Measurements from ENCODE around the gene LETMD1.

LETMD1 gene, protein sequence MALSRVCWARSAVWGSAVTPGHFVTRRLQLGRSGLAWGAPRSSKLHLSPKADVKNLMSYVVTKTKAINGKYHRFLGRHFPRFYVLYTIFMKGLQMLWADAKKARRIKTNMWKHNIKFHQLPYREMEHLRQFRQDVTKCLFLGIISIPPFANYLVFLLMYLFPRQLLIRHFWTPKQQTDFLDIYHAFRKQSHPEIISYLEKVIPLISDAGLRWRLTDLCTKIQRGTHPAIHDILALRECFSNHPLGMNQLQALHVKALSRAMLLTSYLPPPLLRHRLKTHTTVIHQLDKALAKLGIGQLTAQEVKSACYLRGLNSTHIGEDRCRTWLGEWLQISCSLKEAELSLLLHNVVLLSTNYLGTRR

DNA sequence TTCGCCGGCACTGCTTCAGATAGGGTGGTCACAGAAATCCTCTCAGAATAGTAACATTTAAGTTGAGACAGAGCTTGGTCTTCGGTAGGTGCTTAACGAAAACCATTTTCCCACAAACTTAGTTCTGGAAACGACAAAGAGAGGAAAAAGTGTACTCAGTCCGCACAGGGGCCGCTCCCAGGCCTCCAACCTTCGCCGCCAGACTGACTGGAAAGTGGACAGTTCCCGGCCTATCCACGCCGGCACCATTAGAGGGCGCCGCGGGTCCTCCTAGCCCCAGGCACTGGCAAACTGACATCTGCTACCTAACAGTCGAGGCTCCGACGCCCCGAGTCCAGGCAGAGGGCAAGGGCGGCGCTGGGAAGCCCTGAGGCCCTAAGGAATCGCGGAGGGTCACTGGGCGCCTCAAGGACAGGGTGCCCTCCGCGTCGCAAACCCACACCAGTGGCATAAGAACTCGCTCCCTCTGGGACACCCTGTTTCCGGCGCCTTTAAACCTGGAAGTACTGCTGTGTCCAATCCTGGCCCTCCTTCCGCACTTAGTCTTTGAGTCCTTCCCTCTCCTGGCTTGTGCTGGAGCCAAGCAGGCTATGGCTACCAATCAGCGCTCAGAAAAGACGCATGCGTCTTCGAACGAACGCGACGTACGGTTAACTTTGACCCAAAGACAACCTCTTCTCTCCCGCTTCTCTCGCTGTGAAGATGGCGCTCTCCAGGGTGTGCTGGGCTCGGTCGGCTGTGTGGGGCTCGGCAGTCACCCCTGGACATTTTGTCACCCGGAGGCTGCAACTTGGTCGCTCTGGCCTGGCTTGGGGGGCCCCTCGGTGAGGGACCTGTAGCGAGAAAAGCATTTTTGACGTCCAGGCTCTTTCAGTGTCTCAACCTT is at the start of gene LETMD1:
Gene LETMD1, plus strand, starts transcription at position 673 of the 886 bp plus-strand sequence. Its CDS starts 30 bp downstream, at position 703.
- H3K27me3 ChIP-seq (ENCODE audit: control insufficient read depth in 1 of 2, insufficient read depth in 2 of 2, low read length in 2 of 2), result no peaks in the 10 kb centered on the region
- peak within 1 kb of the TSS; percentile 95 for H3K27ac ChIP-seq (ENCODE audit: low read depth, low read length)
- H3K4me1 ChIP-seq (ENCODE audit: control insufficient read depth in 1 of 2, insufficient read depth in 2 of 2, low read length in 2 of 2), result peaks cover 15 to 23% of the 10 kb centered on the region in 2 donors
- H3K36me3 ChIP-seq (ENCODE audit: control insufficient read depth in 1 of 2, insufficient read depth in 2 of 2, low read length in 2 of 2), result peaks cover 5 to 10% of the 10 kb centered on the region in 2 donors
- peak within 1 kb of the TSS; percentile 85 to 92 for H3K4me3 ChIP-seq (ENCODE audit: low read depth in 1 of 2, low read length in 2 of 2)
- H3K9ac ChIP-seq (ENCODE audit: low read depth in 1 of 2, low read length in 2 of 2), result peak within 1 kb of the TSS; percentile 84 to 95
- no peaks in the 10 kb centered on the region for H3K9me3 ChIP-seq (ENCODE audit: control insufficient read depth in 1 of 2, low read length in 2 of 2)

DNA sequence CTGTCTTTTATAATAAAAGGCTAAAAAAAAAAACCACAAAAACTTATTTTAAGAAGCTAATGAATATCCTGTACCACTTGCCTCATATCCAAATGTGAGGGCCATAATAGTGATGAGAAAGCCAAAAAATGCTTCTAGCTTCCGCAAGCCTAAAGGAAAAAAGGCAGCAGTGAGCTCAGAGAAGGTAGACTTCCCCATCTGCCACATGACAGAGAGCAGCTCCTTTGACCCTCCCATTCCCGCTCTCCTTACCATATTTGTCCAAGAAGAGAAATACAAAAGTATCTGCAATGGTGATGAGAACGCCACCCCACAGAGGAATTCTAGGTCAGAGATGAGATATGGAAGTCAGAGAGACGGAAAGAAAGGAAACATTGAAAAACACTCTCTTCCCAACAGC is 49.0 kb upstream of the LETMD1 start:
- H3K9ac ChIP-seq (ENCODE audit: low read depth in 1 of 2, low read length in 2 of 2), result no peak overlapping the region
- H3K27me3 ChIP-seq (ENCODE audit: control insufficient read depth in 1 of 2, insufficient read depth in 2 of 2, low read length in 2 of 2), result no peaks in the 10 kb centered on the region
- peaks cover 35 to 61% of the 10 kb centered on the region in 2 donors for H3K36me3 ChIP-seq (ENCODE audit: control insufficient read depth in 1 of 2, insufficient read depth in 2 of 2, low read length in 2 of 2)
- H3K9me3 ChIP-seq (ENCODE audit: control insufficient read depth in 1 of 2, low read length in 2 of 2), result no peaks in the 10 kb centered on the region
- no peak overlapping the region for H3K4me3 ChIP-seq (ENCODE audit: low read depth in 1 of 2, low read length in 2 of 2)
- no peak overlapping the region for H3K27ac ChIP-seq (ENCODE audit: low read depth, low read length)
- no peaks in the 10 kb centered on the region for H3K4me1 ChIP-seq (ENCODE audit: control insufficient read depth in 1 of 2, insufficient read depth in 2 of 2, low read length in 2 of 2)

GRCh38 chr12:51000245-51000644 is 47.9 kb upstream of the LETMD1 start:
- Histone ChIP-seq H3K27me3 (ENCODE audit: control insufficient read depth in 1 of 2, insufficient read depth in 2 of 2, low read length in 2 of 2) (no peaks in the 10 kb centered on the region), H3K4me1 (ENCODE audit: control insufficient read depth in 1 of 2, insufficient read depth in 2 of 2, low read length in 2 of 2) (no peaks in the 10 kb centered on the region), H3K36me3 (ENCODE audit: control insufficient read depth in 1 of 2, insufficient read depth in 2 of 2, low read length in 2 of 2) (peaks cover 37 to 62% of the 10 kb centered on the region in 2 donors), H3K27ac (ENCODE audit: low read depth, low read length) (no peak overlapping the region), H3K9ac (ENCODE audit: low read depth in 1 of 2, low read length in 2 of 2) (no peak overlapping the region), H3K4me3 (ENCODE audit: low read depth in 1 of 2, low read length in 2 of 2) (no peak overlapping the region), H3K9me3 (ENCODE audit: control insufficient read depth in 1 of 2, low read length in 2 of 2) (no peaks in the 10 kb centered on the region)

DNA sequence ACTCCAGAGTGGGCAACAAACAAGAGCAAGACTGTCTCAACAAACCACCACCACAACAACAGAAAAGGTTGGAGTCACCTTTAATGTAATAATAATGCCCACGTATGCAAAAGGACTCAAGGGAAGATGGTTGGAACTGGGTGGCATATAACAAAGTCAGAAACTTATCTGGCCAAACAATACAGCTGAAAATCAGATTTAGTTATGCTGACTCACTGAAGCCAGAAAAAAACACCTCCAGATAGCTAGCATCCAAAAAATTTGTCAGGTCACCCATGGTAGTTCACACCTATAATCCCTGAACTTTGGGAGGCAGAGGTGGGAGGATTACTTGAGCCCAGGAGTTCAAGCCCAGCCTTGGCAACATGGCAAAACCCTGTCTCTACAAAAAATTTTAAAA is 46.3 kb upstream of the LETMD1 start:
- no peak overlapping the region for H3K9ac ChIP-seq (ENCODE audit: low read depth in 1 of 2, low read length in 2 of 2)
- no peaks in the 10 kb centered on the region for H3K9me3 ChIP-seq (ENCODE audit: control insufficient read depth in 1 of 2, low read length in 2 of 2)
- H3K4me3 ChIP-seq (ENCODE audit: low read depth in 1 of 2, low read length in 2 of 2), result no peak overlapping the region
- no peaks in the 10 kb centered on the region for H3K27me3 ChIP-seq (ENCODE audit: control insufficient read depth in 1 of 2, insufficient read depth in 2 of 2, low read length in 2 of 2)
- H3K27ac ChIP-seq (ENCODE audit: low read depth, low read length), result no peak overlapping the region
- H3K36me3 ChIP-seq (ENCODE audit: control insufficient read depth in 1 of 2, insufficient read depth in 2 of 2, low read length in 2 of 2), result peaks cover 27 to 52% of the 10 kb centered on the region in 2 donors
- no peaks in the 10 kb centered on the region for H3K4me1 ChIP-seq (ENCODE audit: control insufficient read depth in 1 of 2, insufficient read depth in 2 of 2, low read length in 2 of 2)

DNA sequence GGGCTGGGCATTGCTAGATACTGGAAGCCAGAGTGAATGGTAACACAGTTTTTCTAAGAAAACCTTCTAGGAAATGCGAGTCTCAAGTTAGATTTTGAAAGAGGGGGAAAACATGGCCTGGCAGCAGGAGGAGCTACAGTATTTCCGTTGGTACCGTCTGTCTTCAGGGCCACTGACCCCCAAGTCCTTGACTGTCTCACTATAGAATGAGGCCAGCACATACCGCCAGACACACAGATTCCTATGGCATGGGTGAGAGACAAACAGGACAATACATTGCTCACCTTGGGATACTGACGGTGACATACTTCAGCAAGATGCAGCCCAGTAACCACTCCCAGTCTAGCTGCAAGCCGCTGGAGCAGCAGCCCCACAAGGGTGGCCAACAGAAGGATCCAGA is 43.6 kb upstream of the LETMD1 start:
- peaks cover 16 to 46% of the 10 kb centered on the region in 2 donors for H3K36me3 ChIP-seq (ENCODE audit: control insufficient read depth in 1 of 2, insufficient read depth in 2 of 2, low read length in 2 of 2)
- H3K4me3 ChIP-seq (ENCODE audit: low read depth in 1 of 2, low read length in 2 of 2), result no peak overlapping the region
- no peaks in the 10 kb centered on the region for H3K27me3 ChIP-seq (ENCODE audit: control insufficient read depth in 1 of 2, insufficient read depth in 2 of 2, low read length in 2 of 2)
- no peak overlapping the region for H3K27ac ChIP-seq (ENCODE audit: low read depth, low read length)
- peaks cover 6 to 7% of the 10 kb centered on the region in 2 donors for H3K4me1 ChIP-seq (ENCODE audit: control insufficient read depth in 1 of 2, insufficient read depth in 2 of 2, low read length in 2 of 2)
- H3K9me3 ChIP-seq (ENCODE audit: control insufficient read depth in 1 of 2, low read length in 2 of 2), result no peaks in the 10 kb centered on the region
- H3K9ac ChIP-seq (ENCODE audit: low read depth in 1 of 2, low read length in 2 of 2), result no peak overlapping the region

- no peak overlapping the region for H3K27ac ChIP-seq (ENCODE audit: low read depth, low read length)
These were observed 43.1 kb upstream of the LETMD1 start for GRCh38 chr12:51005030-51005429.

DNA sequence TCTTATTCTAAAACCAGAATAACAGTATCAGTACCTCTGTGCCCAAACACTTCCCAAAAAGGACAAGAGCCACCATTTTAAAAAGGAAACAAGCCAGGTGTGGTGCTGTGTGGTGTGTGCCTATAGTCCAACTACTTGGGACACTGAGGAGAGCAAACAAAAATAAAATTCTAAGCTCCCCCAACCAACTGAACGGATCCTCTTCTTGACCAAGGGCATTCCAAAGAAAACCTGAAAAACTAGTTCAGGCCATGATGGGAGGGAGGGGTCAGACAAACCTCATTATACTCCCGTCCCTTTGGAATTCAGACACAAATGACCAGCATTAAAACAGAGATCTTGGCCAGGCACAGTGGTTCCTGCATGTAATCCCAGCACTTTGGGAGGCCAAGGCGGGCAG is 42.5 kb upstream of the LETMD1 start:
- no peaks in the 10 kb centered on the region for H3K27me3 ChIP-seq (ENCODE audit: control insufficient read depth in 1 of 2, insufficient read depth in 2 of 2, low read length in 2 of 2)
- H3K4me3 ChIP-seq (ENCODE audit: low read depth in 1 of 2, low read length in 2 of 2), result no peak overlapping the region
- H3K4me1 ChIP-seq (ENCODE audit: control insufficient read depth in 1 of 2, insufficient read depth in 2 of 2, low read length in 2 of 2), result peaks cover 8 to 9% of the 10 kb centered on the region in 2 donors
- H3K9me3 ChIP-seq (ENCODE audit: control insufficient read depth in 1 of 2, low read length in 2 of 2), result no peaks in the 10 kb centered on the region
- peaks cover 12 to 36% of the 10 kb centered on the region in 2 donors for H3K36me3 ChIP-seq (ENCODE audit: control insufficient read depth in 1 of 2, insufficient read depth in 2 of 2, low read length in 2 of 2)
- H3K9ac ChIP-seq (ENCODE audit: low read depth in 1 of 2, low read length in 2 of 2), result no peak overlapping the region
- no peak overlapping the region for H3K27ac ChIP-seq (ENCODE audit: low read depth, low read length)

More at GRCh38 chr12:51005030-51005429, 43.1 kb upstream of the LETMD1 start:
- peaks cover 15 to 43% of the 10 kb centered on the region in 2 donors for H3K36me3 ChIP-seq (ENCODE audit: control insufficient read depth in 1 of 2, insufficient read depth in 2 of 2, low read length in 2 of 2)
- H3K9ac ChIP-seq (ENCODE audit: low read depth in 1 of 2, low read length in 2 of 2), result no peak overlapping the region
- no peaks in the 10 kb centered on the region for H3K9me3 ChIP-seq (ENCODE audit: control insufficient read depth in 1 of 2, low read length in 2 of 2)
- H3K4me3 ChIP-seq (ENCODE audit: low read depth in 1 of 2, low read length in 2 of 2), result no peak overlapping the region
- peaks cover 8 to 9% of the 10 kb centered on the region in 2 donors for H3K4me1 ChIP-seq (ENCODE audit: control insufficient read depth in 1 of 2, insufficient read depth in 2 of 2, low read length in 2 of 2)
- H3K27me3 ChIP-seq (ENCODE audit: control insufficient read depth in 1 of 2, insufficient read depth in 2 of 2, low read length in 2 of 2), result no peaks in the 10 kb centered on the region

DNA sequence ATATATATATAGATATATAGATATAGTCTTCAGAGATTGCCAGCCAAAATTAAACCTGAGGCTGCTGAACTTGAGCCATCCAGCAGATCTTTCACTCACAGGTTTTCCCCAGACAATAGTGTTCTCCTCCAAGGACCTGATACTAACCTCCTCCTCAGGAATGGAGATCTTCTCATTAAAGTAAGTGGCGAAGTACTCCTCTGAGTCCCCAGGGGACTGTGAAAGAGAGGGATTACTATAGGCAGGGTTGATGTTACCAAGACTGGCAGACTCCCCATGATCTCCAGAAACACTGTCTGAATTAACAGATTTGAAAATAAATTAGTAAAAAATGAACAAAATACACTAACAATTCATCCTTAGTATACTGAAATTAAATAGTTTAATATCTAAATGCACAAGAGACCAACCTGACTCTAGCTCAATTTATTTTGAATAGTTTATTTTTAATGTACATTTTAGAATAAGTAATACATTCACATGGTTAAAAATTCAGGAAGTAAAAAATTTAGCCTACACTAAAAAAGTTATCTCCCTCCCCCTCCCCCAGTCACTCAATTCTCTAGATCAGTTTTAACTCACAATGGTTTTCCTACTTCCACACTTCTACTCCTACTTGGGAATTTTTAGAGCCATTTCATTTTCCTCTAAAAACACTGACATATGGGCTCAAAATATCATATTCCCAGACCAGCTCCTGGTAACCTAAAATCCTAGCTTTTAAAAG is 39.6 kb upstream of the LETMD1 start:
- Histone ChIP-seq H3K4me3 (ENCODE audit: low read depth in 1 of 2, low read length in 2 of 2) (no peak overlapping the region), H3K4me1 (ENCODE audit: control insufficient read depth in 1 of 2, insufficient read depth in 2 of 2, low read length in 2 of 2) (peaks cover 8 to 9% of the 10 kb centered on the region in 2 donors), H3K36me3 (ENCODE audit: control insufficient read depth in 1 of 2, insufficient read depth in 2 of 2, low read length in 2 of 2) (peaks cover 12 to 30% of the 10 kb centered on the region in 2 donors), H3K9me3 (ENCODE audit: control insufficient read depth in 1 of 2, low read length in 2 of 2) (no peaks in the 10 kb centered on the region), H3K27ac (ENCODE audit: low read depth, low read length) (no peak overlapping the region), H3K9ac (ENCODE audit: low read depth in 1 of 2, low read length in 2 of 2) (peak overlapping the region in 1 of 2 donors; percentile 1), H3K27me3 (ENCODE audit: control insufficient read depth in 1 of 2, insufficient read depth in 2 of 2, low read length in 2 of 2) (no peaks in the 10 kb centered on the region)

GRCh38 chr12:51009056-51009440 is 39.1 kb upstream of the LETMD1 start:
- Histone ChIP-seq H3K27me3 (ENCODE audit: control insufficient read depth in 1 of 2, insufficient read depth in 2 of 2, low read length in 2 of 2) (no peaks in the 10 kb centered on the region), H3K4me1 (ENCODE audit: control insufficient read depth in 1 of 2, insufficient read depth in 2 of 2, low read length in 2 of 2) (peaks cover 8 to 9% of the 10 kb centered on the region in 2 donors), H3K4me3 (ENCODE audit: low read depth in 1 of 2, low read length in 2 of 2) (no peak overlapping the region), H3K9me3 (ENCODE audit: control insufficient read depth in 1 of 2, low read length in 2 of 2) (no peaks in the 10 kb centered on the region), H3K36me3 (ENCODE audit: control insufficient read depth in 1 of 2, insufficient read depth in 2 of 2, low read length in 2 of 2) (peaks cover 12 to 28% of the 10 kb centered on the region in 2 donors), H3K27ac (ENCODE audit: low read depth, low read length) (no peak overlapping the region), H3K9ac (ENCODE audit: low read depth in 1 of 2, low read length in 2 of 2) (peak overlapping the region in 1 of 2 donors; percentile 1)
